Activated naive CD8-positive, alpha-beta T cell treated with anti-CD3 and anti-CD28 coated beads, Interleukin-2, amount 50 U/mL, for 24 hours (primary cell): ENCODE results near the gene TAL1.

ENCODE experiments used
- ATAC-seq: fragments of 150-1000 bp; cut with Tn5 transposase; one replicate; pipeline ENCODE4 v1.10.0; 2021
- DNase-seq: peaks from one replicate; pipeline ENCODE4 v3.0.0; 2021
- H3K27ac Mint-ChIP-seq: one replicate; pipeline ENCODE4 v1.8.0; 2021; ENCODE audit warnings: mild to moderate bottlenecking, mixed read lengths
- H3K27me3 Mint-ChIP-seq: one replicate; pipeline ENCODE4 v1.8.0; 2021; ENCODE audit warnings: mixed read lengths
- H3K36me3 Mint-ChIP-seq: one replicate; pipeline ENCODE4 v1.8.0; 2021; ENCODE audit warnings: low read depth, mixed read lengths
- H3K4me1 Mint-ChIP-seq: one replicate; pipeline ENCODE4 v1.8.0; 2021; ENCODE audit warnings: mixed read lengths
- H3K4me3 Mint-ChIP-seq: one replicate; pipeline ENCODE4 v1.8.0; 2021; ENCODE audit warnings: mild to moderate bottlenecking, moderate library complexity, mixed read lengths
- H3K9me3 Mint-ChIP-seq: one replicate; pipeline ENCODE4 v1.8.0; 2021; ENCODE audit warnings: mixed read lengths

TAL1 gene

GRCh38 chr1:47224676-47225399 lies 7.2 kb downstream of the TAL1 start:
- DNase-seq: no peak
- Mint-ChIP-seq H3K4me3 (no peak overlapping the region), H3K9me3 (no peaks in the 10 kb centered on the region), H3K27me3 (peaks cover 45% of the 10 kb centered on the region), H3K36me3 (no peaks in the 10 kb centered on the region), H3K27ac (no peak overlapping the region), H3K4me1 (peaks cover 11% of the 10 kb centered on the region)
- ATAC-seq: no peak

GRCh38 chr1:47223921-47224675 lies 7.9 kb downstream of the TAL1 start:
- no peaks in the 10 kb centered on the region for H3K9me3 Mint-ChIP-seq

DNA sequence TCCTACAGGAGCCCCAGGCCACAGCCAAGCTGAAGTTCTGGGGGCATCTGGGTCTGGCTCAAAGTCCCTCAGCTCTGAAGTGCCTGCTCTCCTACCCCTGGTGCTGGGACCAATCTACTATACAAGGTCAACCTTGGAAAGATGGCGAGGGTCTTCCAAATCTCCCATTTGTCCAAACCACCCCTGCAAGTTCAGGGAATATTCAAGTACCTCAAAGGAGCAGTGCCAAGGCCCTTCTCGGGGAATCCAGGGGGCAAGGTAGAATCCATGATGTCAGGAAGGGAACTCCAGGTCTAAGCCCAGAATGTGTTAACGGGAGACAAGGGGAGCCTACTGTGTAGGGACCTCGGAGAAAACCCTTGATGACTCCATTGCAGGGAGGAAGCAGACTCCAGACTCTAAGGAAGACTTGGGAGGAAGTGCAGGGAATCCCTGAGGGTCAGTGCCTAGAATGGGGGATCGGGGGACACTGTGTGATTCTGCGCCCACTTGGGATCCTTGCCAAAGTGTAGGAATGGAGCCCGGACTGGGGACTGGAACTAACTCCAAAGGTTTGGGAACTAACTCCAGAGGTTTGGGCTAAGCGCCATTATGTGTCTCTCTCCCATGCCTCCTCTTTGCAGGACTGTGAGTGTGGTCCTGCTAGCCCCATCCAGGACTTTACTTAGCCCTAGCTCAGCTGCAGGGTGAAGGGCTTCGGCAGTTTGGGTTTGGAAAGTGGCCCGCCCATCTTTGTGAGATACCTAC lies 8.7 kb downstream of the TAL1 start:
- no peak overlapping the region for H3K4me3 Mint-ChIP-seq
- peaks cover 4% of the 10 kb centered on the region for H3K4me1 Mint-ChIP-seq
- peaks cover 34% of the 10 kb centered on the region for H3K27me3 Mint-ChIP-seq
- H3K27ac Mint-ChIP-seq: no peak overlapping the region
- DNase-seq: no peak
- no peak for ATAC-seq
- H3K36me3 Mint-ChIP-seq: no peaks in the 10 kb centered on the region
- no peaks in the 10 kb centered on the region for H3K9me3 Mint-ChIP-seq

More at GRCh38 chr1:47223921-47224675, 7.9 kb downstream of the TAL1 start:
- DNase-seq: no peak
- peaks cover 4% of the 10 kb centered on the region for H3K4me1 Mint-ChIP-seq
- H3K27ac Mint-ChIP-seq: no peak overlapping the region
- peaks cover 37% of the 10 kb centered on the region for H3K27me3 Mint-ChIP-seq
- no peak for ATAC-seq
- H3K36me3 Mint-ChIP-seq: no peaks in the 10 kb centered on the region
- no peak overlapping the region for H3K4me3 Mint-ChIP-seq

GRCh38 chr1:47222476-47222875 lies 9.5 kb downstream of the TAL1 start:
- H3K27me3 Mint-ChIP-seq: peaks cover 25% of the 10 kb centered on the region
- H3K27ac Mint-ChIP-seq: no peak overlapping the region
- no peaks in the 10 kb centered on the region for H3K9me3 Mint-ChIP-seq
- peaks cover 4% of the 10 kb centered on the region for H3K4me1 Mint-ChIP-seq
- no peak for DNase-seq
- no peak for ATAC-seq
- no peaks in the 10 kb centered on the region for H3K36me3 Mint-ChIP-seq
- no peak overlapping the region for H3K4me3 Mint-ChIP-seq

DNA sequence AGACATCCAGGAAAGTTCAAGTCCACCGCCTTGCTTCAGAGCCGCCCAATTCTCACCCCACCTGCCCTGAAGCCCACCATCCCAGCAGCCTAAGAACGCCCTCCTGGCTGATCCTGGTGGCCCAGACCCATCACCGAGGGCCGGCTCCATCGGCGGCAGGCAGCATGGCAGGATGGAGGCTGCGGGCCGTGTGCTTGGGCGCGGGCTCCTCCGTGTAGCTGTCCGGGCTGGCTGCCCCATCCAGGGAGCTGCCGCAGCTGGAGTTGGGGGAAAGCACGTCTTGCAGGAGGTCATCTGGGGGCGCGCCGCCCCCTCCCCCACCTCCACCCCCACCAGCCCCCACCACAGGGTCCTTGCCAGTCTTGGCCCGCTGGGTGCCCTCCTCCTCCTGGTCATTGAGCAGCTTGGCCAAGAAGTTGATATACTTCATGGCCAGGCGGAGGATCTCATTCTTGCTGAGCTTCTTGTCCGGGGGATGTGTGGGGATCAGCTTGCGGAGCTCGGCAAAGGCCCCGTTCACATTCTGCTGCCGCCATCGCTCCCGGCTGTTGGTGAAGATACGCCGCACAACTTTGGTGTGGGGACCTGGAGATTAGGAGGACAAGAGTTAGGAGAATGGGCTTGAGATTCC lies 12.3 kb downstream of the TAL1 start:
- DNase-seq: no peak
- no peaks in the 10 kb centered on the region for H3K4me1 Mint-ChIP-seq
- ATAC-seq: no peak
- H3K4me3 Mint-ChIP-seq: no peak overlapping the region
- no peaks in the 10 kb centered on the region for H3K9me3 Mint-ChIP-seq
- H3K27me3 Mint-ChIP-seq: peaks cover 8% of the 10 kb centered on the region
- H3K27ac Mint-ChIP-seq: no peak overlapping the region
- no peaks in the 10 kb centered on the region for H3K36me3 Mint-ChIP-seq

GRCh38 chr1:47219001-47219400 lies 13.0 kb downstream of the TAL1 start:
- no peaks in the 10 kb centered on the region for H3K4me1 Mint-ChIP-seq
- H3K27me3 Mint-ChIP-seq: peaks cover 8% of the 10 kb centered on the region
- DNase-seq: no peak
- H3K4me3 Mint-ChIP-seq: no peak overlapping the region
- H3K36me3 Mint-ChIP-seq: no peaks in the 10 kb centered on the region
- ATAC-seq: no peak
- H3K27ac Mint-ChIP-seq: no peak overlapping the region
- no peaks in the 10 kb centered on the region for H3K9me3 Mint-ChIP-seq

GRCh38 chr1:47216278-47217059 lies 15.6 kb downstream of the TAL1 start:
- DNase-seq (no peak), ATAC-seq (no peak)
- no peaks in the 10 kb centered on the region for H3K4me1 Mint-ChIP-seq

DNA sequence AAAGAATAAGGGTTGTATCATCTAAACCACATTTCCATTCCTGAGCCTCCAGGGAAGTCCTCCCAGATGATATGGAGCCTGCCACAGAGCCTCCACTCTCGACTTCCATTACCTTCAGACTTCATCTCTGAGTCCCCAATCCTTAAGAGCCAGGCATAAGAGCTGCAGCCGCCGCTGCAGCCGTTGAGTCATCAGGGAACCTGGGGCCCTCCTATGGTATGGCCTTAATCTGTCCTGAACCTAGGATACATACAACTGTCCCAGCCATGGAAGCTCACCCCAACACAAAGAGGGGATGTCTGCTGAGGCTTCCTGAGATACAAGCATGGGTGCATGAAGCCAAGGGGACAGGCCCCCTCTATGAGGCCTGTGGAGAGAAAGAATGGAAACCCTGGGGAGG lies 16.3 kb downstream of the TAL1 start:
- no peak for DNase-seq
- no peak overlapping the region for H3K4me3 Mint-ChIP-seq
- H3K27ac Mint-ChIP-seq: no peak overlapping the region
- H3K36me3 Mint-ChIP-seq: no peaks in the 10 kb centered on the region
- peaks cover 2% of the 10 kb centered on the region for H3K27me3 Mint-ChIP-seq
- no peak for ATAC-seq
- no peaks in the 10 kb centered on the region for H3K4me1 Mint-ChIP-seq
- H3K9me3 Mint-ChIP-seq: no peaks in the 10 kb centered on the region

More at GRCh38 chr1:47216278-47217059, 15.6 kb downstream of the TAL1 start:
- peaks cover 4% of the 10 kb centered on the region for H3K27me3 Mint-ChIP-seq
- no peak overlapping the region for H3K4me3 Mint-ChIP-seq
- H3K36me3 Mint-ChIP-seq: no peaks in the 10 kb centered on the region
- no peak overlapping the region for H3K27ac Mint-ChIP-seq
- no peaks in the 10 kb centered on the region for H3K9me3 Mint-ChIP-seq

DNA sequence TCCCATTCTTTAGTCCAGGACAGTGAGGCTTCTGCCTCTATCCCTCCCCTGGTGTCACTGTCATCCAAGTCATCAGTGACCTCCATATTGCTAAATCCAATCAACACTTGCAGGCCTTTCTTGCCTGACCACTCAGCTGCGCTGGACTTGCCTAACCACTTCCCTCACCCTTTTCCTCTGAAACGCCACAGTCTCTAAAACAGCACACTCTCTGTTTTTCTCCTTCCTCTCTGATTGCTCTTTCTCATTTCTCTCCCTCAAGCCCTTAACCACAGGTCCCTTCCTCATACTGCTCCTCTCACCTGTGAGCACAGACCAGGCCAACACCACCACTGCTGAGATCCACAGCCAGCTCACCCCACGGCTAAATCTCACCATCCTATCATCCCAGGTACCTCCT lies 17.5 kb downstream of the TAL1 start:
- no peak overlapping the region for H3K4me3 Mint-ChIP-seq
- H3K36me3 Mint-ChIP-seq: no peaks in the 10 kb centered on the region
- H3K27ac Mint-ChIP-seq: no peak overlapping the region
- ATAC-seq: no peak
- peaks cover 6% of the 10 kb centered on the region for H3K27me3 Mint-ChIP-seq
- no peak for DNase-seq
- no peaks in the 10 kb centered on the region for H3K4me1 Mint-ChIP-seq
- H3K9me3 Mint-ChIP-seq: no peaks in the 10 kb centered on the region

DNA sequence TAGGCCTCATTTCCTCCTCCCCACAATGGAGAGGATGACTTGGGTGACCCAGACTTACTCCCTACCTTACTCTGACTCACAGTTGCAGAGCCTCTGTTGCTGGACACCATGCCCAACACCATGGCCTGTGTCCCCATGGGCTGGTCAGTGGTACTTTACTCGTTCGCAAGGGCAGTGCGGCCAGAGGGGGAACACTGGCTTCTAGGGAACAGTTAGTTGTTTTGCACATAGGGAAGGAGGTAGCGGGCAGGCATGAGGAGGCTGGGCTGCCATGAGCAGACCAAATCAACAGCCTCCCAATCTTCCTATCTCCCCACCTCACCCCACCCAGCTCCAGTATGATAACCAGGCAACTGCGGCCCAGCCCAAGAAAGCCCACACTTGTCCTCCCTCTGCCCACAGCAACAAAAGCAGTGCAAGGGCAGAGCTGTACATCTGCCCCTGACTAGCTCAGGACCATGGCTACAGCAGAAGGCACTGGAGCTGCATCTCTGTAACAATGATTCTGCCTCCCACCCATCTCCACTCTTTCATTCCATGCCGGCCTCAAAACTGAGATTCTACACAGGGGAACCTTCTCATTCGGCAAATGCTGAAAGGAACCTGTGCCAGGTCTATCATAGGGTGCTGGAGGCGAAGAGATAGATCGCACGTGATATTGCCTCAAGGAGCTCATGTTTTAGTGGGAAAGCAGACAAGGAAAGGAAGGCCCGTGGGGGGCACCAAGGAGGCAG lies 18.6 kb downstream of the TAL1 start:
- no peaks in the 10 kb centered on the region for H3K9me3 Mint-ChIP-seq
- ATAC-seq: no peak
- H3K4me3 Mint-ChIP-seq: no peak overlapping the region
- no peak overlapping the region for H3K27ac Mint-ChIP-seq
- H3K4me1 Mint-ChIP-seq: no peaks in the 10 kb centered on the region
- DNase-seq: no peak
- peaks cover 6% of the 10 kb centered on the region for H3K27me3 Mint-ChIP-seq
- no peaks in the 10 kb centered on the region for H3K36me3 Mint-ChIP-seq

DNA sequence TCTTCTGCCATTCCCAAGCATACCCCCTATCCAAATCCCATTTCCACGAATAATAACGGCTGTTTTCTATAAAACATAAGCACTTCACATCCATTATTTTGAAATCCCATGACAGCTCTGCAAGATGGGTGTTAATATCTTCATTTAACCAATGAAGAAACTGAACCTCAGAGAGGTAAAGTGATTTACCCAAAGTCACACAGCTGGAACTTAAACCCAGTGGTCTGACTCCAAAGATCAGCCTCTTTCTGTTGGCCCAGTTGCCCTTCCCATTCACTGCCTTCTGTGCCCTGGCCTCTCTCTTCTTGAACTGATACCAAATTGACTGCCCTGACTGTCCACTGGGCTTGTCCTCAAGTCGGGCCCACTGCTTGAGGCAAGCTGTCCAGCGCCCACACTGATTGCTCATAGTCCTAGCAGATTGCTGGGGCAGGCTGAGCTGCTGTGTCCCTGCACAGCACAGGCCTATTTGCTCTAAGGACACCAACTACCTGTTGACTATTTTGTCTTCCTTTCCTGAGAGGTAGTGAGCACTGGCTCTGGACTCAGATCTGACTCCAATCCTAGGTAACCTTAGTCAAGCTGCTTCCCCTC lies 19.3 kb downstream of the TAL1 start:
- Mint-ChIP-seq H3K4me1 (no peaks in the 10 kb centered on the region), H3K4me3 (no peak overlapping the region), H3K27ac (no peak overlapping the region), H3K9me3 (no peaks in the 10 kb centered on the region), H3K27me3 (peaks cover 6% of the 10 kb centered on the region), H3K36me3 (no peaks in the 10 kb centered on the region)
- DNase-seq (no peak), ATAC-seq (no peak)

- H3K27me3 Mint-ChIP-seq: peaks cover 6% of the 10 kb centered on the region
- no peak for DNase-seq
- H3K4me3 Mint-ChIP-seq: no peak overlapping the region
- H3K27ac Mint-ChIP-seq: no peak overlapping the region
- ATAC-seq: no peak
- no peaks in the 10 kb centered on the region for H3K36me3 Mint-ChIP-seq
- no peaks in the 10 kb centered on the region for H3K9me3 Mint-ChIP-seq
- H3K4me1 Mint-ChIP-seq: no peaks in the 10 kb centered on the region
Measured at GRCh38 chr1:47211796-47212269, 20.2 kb downstream of the TAL1 start.

- Mint-ChIP-seq H3K27me3 (peaks cover 8% of the 10 kb centered on the region), H3K36me3 (no peaks in the 10 kb centered on the region), H3K9me3 (no peaks in the 10 kb centered on the region)
Measured at GRCh38 chr1:47210666-47211065, 21.4 kb downstream of the TAL1 start.

More at GRCh38 chr1:47210666-47211065, 21.4 kb downstream of the TAL1 start:
- no peak overlapping the region for H3K4me3 Mint-ChIP-seq
- DNase-seq (no peak), ATAC-seq (no peak)
- no peaks in the 10 kb centered on the region for H3K4me1 Mint-ChIP-seq
- H3K27ac Mint-ChIP-seq: no peak overlapping the region
